Endodermal cell (in vitro differentiated cells): Measurements from ENCODE around the gene IL1RAP. TPM values are rescaled to one million over a fixed set of nuclear protein-coding genes. Genes with fewer than 3 reads are reported as not detected.

Experiments
- DNase-seq: peaks from one replicate; pipeline ENCODE4 v3.0.0-alpha.2; 2017
- H3K27ac ChIP-seq: 2 replicates; pipeline ENCODE4 v1.5.1; 2013; ENCODE audit warnings: mild to moderate bottlenecking, low read depth, low read length, moderate library complexity
- H3K27me3 ChIP-seq: 2 replicates; pipeline ENCODE4 v1.6.1; 2013; ENCODE audit warnings: mild to moderate bottlenecking, low read length, moderate library complexity; ENCODE audit not compliant: insufficient read depth, control insufficient read depth, poor library complexity, severe bottlenecking
- H3K36me3 ChIP-seq: 2 replicates; pipeline ENCODE4 v1.7.0; 2013; ENCODE audit warnings: mild to moderate bottlenecking, low read length, moderate library complexity; ENCODE audit not compliant: control insufficient read depth, insufficient read depth
- H3K4me1 ChIP-seq: one replicate; pipeline ENCODE4 v1.7.0; 2013; ENCODE audit warnings: low read length; ENCODE audit not compliant: control insufficient read depth, insufficient read depth
- H3K4me3 ChIP-seq: 2 replicates; pipeline ENCODE4 v1.5.1; 2013; ENCODE audit warnings: mild to moderate bottlenecking, low read length, moderate library complexity
- H3K9ac ChIP-seq: 2 replicates; pipeline ENCODE4 v1.6.1; 2013; ENCODE audit warnings: mild to moderate bottlenecking, low read length, moderate library complexity; ENCODE audit not compliant: poor library complexity, severe bottlenecking; ENCODE audit errors: extremely low read depth
- H3K9me3 ChIP-seq: 2 replicates; pipeline ENCODE4 v1.6.1; 2013; ENCODE audit warnings: mild to moderate bottlenecking, low read length, moderate library complexity; ENCODE audit not compliant: control insufficient read depth
- H3K27ac Mint-ChIP-seq: 2 replicates; pipeline ENCODE4 v1.8.0; 2020; ENCODE audit warnings: mixed read lengths
- H3K27me3 Mint-ChIP-seq: 2 replicates; pipeline ENCODE4 v1.8.0; 2021; ENCODE audit warnings: mild to moderate bottlenecking, mixed read lengths; ENCODE audit not compliant: insufficient read depth
- H3K36me3 Mint-ChIP-seq: 2 replicates; pipeline ENCODE4 v1.8.0; 2020; ENCODE audit warnings: low read depth, mixed read lengths
- H3K4me1 Mint-ChIP-seq: 2 replicates; pipeline ENCODE4 v1.8.0; 2020; ENCODE audit warnings: mixed read lengths
- H3K4me3 Mint-ChIP-seq: 2 replicates; pipeline ENCODE4 v1.8.0; 2020; ENCODE audit warnings: mild to moderate bottlenecking, moderate library complexity, mixed read lengths
- H3K9me3 Mint-ChIP-seq: 2 replicates; pipeline ENCODE4 v1.8.0; 2020; ENCODE audit warnings: mild to moderate bottlenecking, mixed read lengths
- CTCF ChIP-seq: fragments of 200-600 bp; sonication (generic); conservative IDR thresholded peaks from 2 replicates; pipeline ENCODE4 v1.5.0; 2021; ENCODE audit warnings: antibody characterized with exemption, mild to moderate bottlenecking
- WGBS, 2 experiments: methylation state at CpG; one replicate each; pipeline versions ENCODE4 v1.1.5 to v1.1.7; 2013; ENCODE audit warnings: missing lambda C conversion rate in 2 of 2, mixed read lengths in 1 of 2; ENCODE audit not compliant: insufficient coverage in 1 of 2, insufficient read length in 1 of 2; 5-methylcytosine and 5-hydroxymethylcytosine counted together
- total RNA-seq, 2 donors: library from RNA; stranded (reverse); fragmentation: NEBNext Ultra II Directional in 1 of 2; extraction: Animal tissue kit (Norgen Biotek cat#: 25700) in 1 of 2; gene quantifications; 2 replicates in 1 of 2; 3 replicates in 1 of 2; pipeline ENCODE4 v1.2.1, GENCODE V29; 2021

Gene IL1RAP
- total RNA-seq, 2 donors from 2014 or later = 2.6 to 6.0 TPM

DNA sequence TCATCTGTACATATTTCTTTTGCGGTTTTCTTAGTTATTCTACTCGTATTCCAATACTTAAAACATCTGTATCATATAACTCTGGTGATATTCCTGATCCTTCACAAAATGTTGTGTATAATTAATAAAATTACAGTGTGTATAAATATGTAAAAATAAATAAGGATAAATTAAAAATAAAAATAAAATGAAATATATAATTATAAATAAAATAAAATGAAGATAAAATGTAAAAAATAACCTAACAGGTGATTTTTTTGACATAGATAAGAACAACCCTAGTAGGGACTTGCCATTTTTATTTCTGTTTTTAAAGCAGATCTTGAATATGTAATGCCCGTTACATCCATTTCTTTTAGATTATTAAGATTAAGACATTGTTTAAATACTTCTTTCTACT lies 25.6 kb downstream of the IL1RAP start:
- DNase-seq = no peak
- Mint-ChIP-seq H3K9me3 (no peaks in the 10 kb centered on the region), H3K4me1 (peaks cover 25% of the 10 kb centered on the region), H3K4me3 (no peak overlapping the region), H3K36me3 (no peaks in the 10 kb centered on the region), H3K27me3 (peaks cover 21% of the 10 kb centered on the region), H3K27ac (no peak overlapping the region)
- WGBS, 2 experiments = 88% methylated on average over 2 of the region's 3 CpGs; no CpG with 5 or more reads in 1 of the 2 experiments
- TF ChIP-seq CTCF = no peak
- no peak overlapping the region for H3K9ac ChIP-seq
- H3K27ac ChIP-seq = no peak overlapping the region
- no peaks in the 10 kb centered on the region for H3K4me1 ChIP-seq
- H3K36me3 ChIP-seq = no peaks in the 10 kb centered on the region
- no peaks in the 10 kb centered on the region for H3K9me3 ChIP-seq
- no peaks in the 10 kb centered on the region for H3K27me3 ChIP-seq
- no peak overlapping the region for H3K4me3 ChIP-seq

- no peak for TF ChIP-seq CTCF
- Histone ChIP-seq H3K27me3 (no peaks in the 10 kb centered on the region), H3K27ac (no peak overlapping the region), H3K9me3 (no peaks in the 10 kb centered on the region), H3K36me3 (no peaks in the 10 kb centered on the region), H3K9ac (no peak overlapping the region), H3K4me1 (no peaks in the 10 kb centered on the region), H3K4me3 (no peak overlapping the region)
- no peaks in the 10 kb centered on the region for H3K9me3 Mint-ChIP-seq
- peaks cover 25% of the 10 kb centered on the region for H3K4me1 Mint-ChIP-seq
- H3K4me3 Mint-ChIP-seq = no peak overlapping the region
- no peaks in the 10 kb centered on the region for H3K36me3 Mint-ChIP-seq
- no peak overlapping the region for H3K27ac Mint-ChIP-seq
- peaks cover 21% of the 10 kb centered on the region for H3K27me3 Mint-ChIP-seq
- no peak for DNase-seq
These were observed 27.1 kb downstream of the IL1RAP start for GRCh38 chr3:190541008-190541407.

- H3K4me3 ChIP-seq = no peak overlapping the region
- H3K4me3 Mint-ChIP-seq = no peak overlapping the region
- no peak for TF ChIP-seq CTCF
- no peak for DNase-seq
- WGBS, 2 experiments = 100% methylated on average over 2 of the region's 2 CpGs; no CpG with 5 or more reads in 1 of the 2 experiments
- H3K9ac ChIP-seq = no peak overlapping the region
- H3K9me3 ChIP-seq = no peaks in the 10 kb centered on the region
- no peaks in the 10 kb centered on the region for H3K4me1 ChIP-seq
- H3K27ac ChIP-seq = no peak overlapping the region
- no peaks in the 10 kb centered on the region for H3K27me3 ChIP-seq
- H3K27ac Mint-ChIP-seq = no peak overlapping the region
- peaks cover 21% of the 10 kb centered on the region for H3K27me3 Mint-ChIP-seq
- H3K36me3 ChIP-seq = no peaks in the 10 kb centered on the region
- no peaks in the 10 kb centered on the region for H3K9me3 Mint-ChIP-seq
- no peaks in the 10 kb centered on the region for H3K36me3 Mint-ChIP-seq
- peaks cover 25% of the 10 kb centered on the region for H3K4me1 Mint-ChIP-seq
These were observed 27.7 kb downstream of the IL1RAP start for GRCh38 chr3:190541560-190541959.
